Body of pancreas (tissue), 4 donors: ENCODE results near the gene RTBDN. TPM values are rescaled to one million over a fixed set of nuclear protein-coding genes. Genes with fewer than 3 reads are reported as not detected.

Experiments used
- ATAC-seq: fragments of 150-250 bp; one replicate; pipeline ENCODE4 v1.9.1; 2016
- DNase-seq, 4 donors: peaks; one replicate each; pipeline ENCODE4 v3.0.0-alpha.2; 2019
- H3K27ac ChIP-seq, 4 donors: fragments of 200-600 bp; sonication (generic); 1 replicate in 3 of 4; 2 replicates in 1 of 4; pipeline versions ENCODE4 v1.5.1 to v1.6.1; 2016 to 2019; ENCODE audit warnings: mild to moderate bottlenecking in 1 of 4, mixed read lengths in 1 of 4, moderate library complexity in 1 of 4
- H3K27me3 ChIP-seq, 2 donors: fragments of 200-600 bp; sonication (generic); one replicate each; pipeline ENCODE4 v1.6.0; 2016; ENCODE audit warnings: mild to moderate bottlenecking in 1 of 2
- H3K36me3 ChIP-seq, 2 donors: fragments of 200-600 bp; sonication (generic); replicated peaks in 1 of 2; 2 replicates each; pipeline ENCODE4 v1.5.1; 2016; ENCODE audit warnings: low read depth in 2 of 2; ENCODE audit not compliant: insufficient read depth in 1 of 2
- H3K4me1 ChIP-seq: fragments of 200-600 bp; sonication (generic); one replicate; pipeline ENCODE4 v1.6.0; 2016
- H3K4me3 ChIP-seq, 2 donors: fragments of 200-600 bp; sonication (generic); 1 replicate in 1 of 2; 2 replicates in 1 of 2; pipeline ENCODE4 v1.5.1; 2016 to 2019
- H3K9me3 ChIP-seq, 3 donors: fragments of 200-600 bp; sonication (generic); 1 replicate in 2 of 3; 2 replicates in 1 of 3; pipeline ENCODE4 v1.5.1; 2016
- POLR2A ChIP-seq, 3 donors: fragments of 450-650 bp; IDR thresholded peaks; one replicate each; pipeline ENCODE4 v1.6.1; 2016; ENCODE audit warnings: antibody characterized with exemption in 3 of 3, mild to moderate bottlenecking in 2 of 3
- WGBS, 2 donors: methylation state at CpG; one replicate each; pipeline ENCODE4 v1.1.5; 2017; 5-methylcytosine and 5-hydroxymethylcytosine counted together
- intact Hi-C: fragments of 100-400 bp; cut with DNase I; formaldehyde crosslinking; loops from one replicate; pipeline ENCODE4 v1.15.1; 2023
- total RNA-seq, 2 donors: library from RNA; depleted of rRNA; stranded (reverse); fragments of >200 nt; gene quantifications; one replicate each; pipeline ENCODE4 v1.1.0, GENCODE V29; 2016
- TF ChIP-seq, protein P1 (sequence below), 7 experiments: fragments of 450-650 bp in 4 of 7; fragments of 200-600 bp in 3 of 7; sonication (generic) in 3 of 7; IDR thresholded peaks; one replicate each; pipeline ENCODE4 v1.5.1; 2016 to 2019; ENCODE audit warnings: antibody characterized with exemption in 7 of 7

The RTBDN gene
- total RNA-seq, 2 donors from 2014 or later: 0.52 TPM; not detected in 1

DNA sequence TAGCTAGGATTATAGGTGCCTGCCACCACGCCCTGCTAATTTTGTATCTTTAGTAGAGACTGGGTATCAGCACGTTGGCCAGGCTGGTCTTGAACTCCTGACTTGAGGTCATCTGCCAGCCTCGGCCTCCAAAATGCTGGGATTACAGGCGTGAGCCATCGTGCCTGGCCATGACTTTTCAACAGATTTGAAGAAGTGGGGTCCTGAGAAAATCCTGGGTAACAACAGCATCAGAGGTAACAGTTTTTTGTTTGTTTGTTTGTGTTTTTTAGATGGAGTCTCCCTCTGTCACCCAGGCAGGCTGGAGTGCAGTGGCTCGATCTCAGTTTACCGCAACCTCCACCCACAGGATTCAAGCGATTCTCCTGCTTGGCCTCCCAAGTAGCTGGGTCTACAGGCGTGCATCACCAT lies 39.4 kb downstream of the RTBDN start:
- no peak for ATAC-seq
- no peak for DNase-seq
- Histone ChIP-seq H3K4me1 (peaks cover 36% of the 10 kb centered on the region), H3K27me3 (no peaks in the 10 kb centered on the region), H3K9me3 (no peaks in the 10 kb centered on the region), H3K27ac (peak overlapping the region in 2 of 4 donors; percentile 94 to 100), H3K4me3 (no peak overlapping the region), H3K36me3 (no peaks in the 10 kb centered on the region)
- intact Hi-C loops: no loop called here
- peak in 1 of 3 donors; percentile 6 for TF ChIP-seq POLR2A (IDR thresholded peaks at IDR 0.05)
- TF ChIP-seq, protein P1, sequence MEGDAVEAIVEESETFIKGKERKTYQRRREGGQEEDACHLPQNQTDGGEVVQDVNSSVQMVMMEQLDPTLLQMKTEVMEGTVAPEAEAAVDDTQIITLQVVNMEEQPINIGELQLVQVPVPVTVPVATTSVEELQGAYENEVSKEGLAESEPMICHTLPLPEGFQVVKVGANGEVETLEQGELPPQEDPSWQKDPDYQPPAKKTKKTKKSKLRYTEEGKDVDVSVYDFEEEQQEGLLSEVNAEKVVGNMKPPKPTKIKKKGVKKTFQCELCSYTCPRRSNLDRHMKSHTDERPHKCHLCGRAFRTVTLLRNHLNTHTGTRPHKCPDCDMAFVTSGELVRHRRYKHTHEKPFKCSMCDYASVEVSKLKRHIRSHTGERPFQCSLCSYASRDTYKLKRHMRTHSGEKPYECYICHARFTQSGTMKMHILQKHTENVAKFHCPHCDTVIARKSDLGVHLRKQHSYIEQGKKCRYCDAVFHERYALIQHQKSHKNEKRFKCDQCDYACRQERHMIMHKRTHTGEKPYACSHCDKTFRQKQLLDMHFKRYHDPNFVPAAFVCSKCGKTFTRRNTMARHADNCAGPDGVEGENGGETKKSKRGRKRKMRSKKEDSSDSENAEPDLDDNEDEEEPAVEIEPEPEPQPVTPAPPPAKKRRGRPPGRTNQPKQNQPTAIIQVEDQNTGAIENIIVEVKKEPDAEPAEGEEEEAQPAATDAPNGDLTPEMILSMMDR (IDR thresholded peaks at IDR 0.05): no peak
- 83 to 95% methylated on average over 4 to 9 of the region's 9 CpGs for WGBS, 2 donors

DNA sequence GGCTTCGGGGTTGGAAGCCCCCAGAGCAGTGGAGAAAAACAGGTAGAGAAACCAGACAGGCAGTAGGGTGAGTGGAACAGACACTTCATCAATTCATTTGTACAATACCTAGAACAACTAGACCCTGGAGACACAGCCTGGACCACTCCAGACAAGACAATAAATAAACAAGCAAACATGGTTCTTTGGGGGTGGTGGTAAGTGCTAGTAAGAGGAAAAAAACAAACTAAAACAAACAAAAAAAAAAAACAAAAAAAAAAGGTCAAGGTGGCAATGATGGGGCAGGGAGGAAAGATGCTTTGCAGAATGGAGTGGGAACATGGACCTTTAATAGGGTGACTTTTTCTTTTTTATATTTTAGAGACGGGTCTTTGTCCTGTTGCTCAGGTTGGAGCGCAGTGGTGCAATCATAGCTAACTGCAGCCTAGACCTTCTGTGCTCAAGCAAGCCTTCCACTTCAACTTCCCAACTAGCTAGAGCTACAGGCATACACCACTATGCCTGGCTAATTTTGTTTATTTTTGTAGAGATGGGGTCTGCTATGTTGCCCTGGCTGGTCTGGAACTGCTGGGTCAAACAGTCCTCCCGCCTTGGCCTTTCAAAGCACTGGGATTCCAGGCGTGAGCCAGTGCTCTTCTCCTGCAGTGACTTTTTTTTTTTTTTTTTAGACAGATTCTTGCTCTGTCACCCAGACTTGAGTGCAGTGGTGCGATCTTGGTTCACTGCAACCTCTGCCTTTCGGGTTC lies 40.0 kb downstream of the RTBDN start:
- intact Hi-C loops: no loop called here
- no peak for ATAC-seq
- TF ChIP-seq POLR2A (IDR thresholded peaks at IDR 0.05): peak in 1 of 3 donors; percentile 18
- TF ChIP-seq, protein P1 (IDR thresholded peaks at IDR 0.05): no peak
- Histone ChIP-seq H3K4me3 (no peak overlapping the region), H3K36me3 (no peaks in the 10 kb centered on the region), H3K9me3 (no peaks in the 10 kb centered on the region), H3K4me1 (peaks cover 37% of the 10 kb centered on the region), H3K27me3 (no peaks in the 10 kb centered on the region), H3K27ac (peak overlapping the region; percentile 94 to 100 (median 98))
- DNase-seq: no peak
- 59 to 64% methylated on average over 7 of the region's 7 CpGs for WGBS, 2 donors

DNA sequence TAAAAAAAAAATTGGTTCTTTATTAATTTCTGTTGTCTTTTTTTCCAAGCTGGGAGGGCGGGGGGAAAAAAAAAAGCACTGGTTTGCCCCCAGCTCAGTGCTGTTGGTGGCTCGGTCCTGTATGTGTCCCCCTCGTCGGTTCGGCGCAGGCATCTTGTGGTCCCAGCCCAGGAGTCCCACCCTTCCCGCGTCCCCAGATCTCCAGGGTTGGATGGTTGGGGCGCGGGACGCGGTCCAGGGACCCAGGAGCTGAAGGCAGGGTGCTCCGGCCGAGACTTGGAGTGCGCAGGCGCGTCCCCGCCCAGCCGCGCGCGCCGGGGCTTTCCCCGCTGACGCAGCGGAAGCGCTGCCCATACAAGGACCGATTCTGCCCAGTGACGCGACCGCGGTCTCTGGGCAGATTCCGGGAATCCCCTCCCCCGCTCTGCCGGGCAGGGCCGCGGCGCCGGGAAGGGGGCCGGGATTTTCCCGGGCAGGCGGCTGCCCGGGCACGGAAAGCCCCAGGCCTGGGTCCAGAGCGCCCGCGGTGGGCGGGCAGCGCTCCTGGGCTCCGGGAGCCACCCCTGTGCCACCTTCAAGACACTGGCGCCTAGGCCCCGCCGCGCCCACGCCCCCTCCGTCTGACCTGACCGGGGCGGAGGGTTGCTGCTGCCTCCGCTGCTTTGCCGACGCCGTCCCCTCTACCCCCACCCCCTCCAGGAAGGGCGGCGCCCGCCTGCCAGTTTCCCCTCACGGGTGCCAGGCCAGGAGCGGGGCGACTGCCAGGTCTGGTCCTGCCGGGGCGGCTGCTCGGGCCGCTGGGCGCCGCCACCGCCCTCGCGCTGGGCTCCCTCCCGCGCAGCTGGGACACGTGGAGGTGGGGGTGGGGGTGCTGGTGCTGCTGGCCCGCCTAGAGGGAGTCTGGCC lies 40.8 kb downstream of the RTBDN start:
- peak overlapping the region; percentile 94 to 100 (median 98) for H3K27ac ChIP-seq
- TF ChIP-seq, protein P1 (IDR thresholded peaks at IDR 0.05): peak in 3 of 7 experiments; percentile 13 to 22 (median 16)
- TF ChIP-seq POLR2A (IDR thresholded peaks at IDR 0.05): peak; percentile 89 to 97 (median 93)
- no peaks in the 10 kb centered on the region for H3K36me3 ChIP-seq
- peak overlapping the region; percentile 87 to 91 for H3K4me3 ChIP-seq
- intact Hi-C loops: no loop called here
- H3K9me3 ChIP-seq: no peaks in the 10 kb centered on the region
- ATAC-seq (peak; percentile 62), DNase-seq (peak; percentile 95 to 97 (median 96))
- 0 to 1% methylated on average over 8 to 59 of the region's 81 CpGs for WGBS, 2 donors
- no peaks in the 10 kb centered on the region for H3K27me3 ChIP-seq
- H3K4me1 ChIP-seq: peaks cover 45% of the 10 kb centered on the region

DNA sequence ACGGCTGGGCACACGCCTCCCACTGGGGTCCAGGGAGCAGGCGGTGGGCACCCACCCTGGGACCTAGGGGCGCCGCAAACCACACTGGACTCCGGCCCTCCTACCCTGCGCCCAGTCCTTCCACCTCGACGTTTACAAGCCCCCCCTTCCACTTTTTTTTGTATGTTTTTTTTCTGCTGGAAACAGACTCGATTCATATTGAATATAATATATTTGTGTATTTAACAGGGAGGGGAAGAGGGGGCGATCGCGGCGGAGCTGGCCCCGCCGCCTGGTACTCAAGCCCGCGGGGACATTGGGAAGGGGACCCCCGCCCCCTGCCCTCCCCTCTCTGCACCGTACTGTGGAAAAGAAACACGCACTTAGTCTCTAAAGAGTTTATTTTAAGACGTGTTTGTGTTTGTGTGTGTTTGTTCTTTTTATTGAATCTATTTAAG lies 41.5 kb downstream of the RTBDN start:
- no peak for ATAC-seq
- peak in 2 of 4 donors; percentile 43 to 44 for DNase-seq
- TF ChIP-seq POLR2A (IDR thresholded peaks at IDR 0.05): no peak
- TF ChIP-seq, protein P1 (IDR thresholded peaks at IDR 0.05): no peak
- no peaks in the 10 kb centered on the region for H3K27me3 ChIP-seq
- H3K27ac ChIP-seq: peak overlapping the region; percentile 94 to 100 (median 98)
- H3K4me1 ChIP-seq: peaks cover 52% of the 10 kb centered on the region
- H3K36me3 ChIP-seq: no peaks in the 10 kb centered on the region
- 0% methylated on average over 20 to 22 of the region's 22 CpGs for WGBS, 2 donors
- no peaks in the 10 kb centered on the region for H3K9me3 ChIP-seq
- peak overlapping the region; percentile 87 to 91 for H3K4me3 ChIP-seq
- intact Hi-C loops: no loop called here
